A549 treated with AZD9567 at 1 μM for 4 hours (cell line): ENCODE results near the gene TNNT1. TPM values are rescaled to one million over a fixed set of nuclear protein-coding genes. Genes with fewer than 3 reads are reported as not detected.

Source experiments
- total RNA-seq: library from RNA; stranded (reverse); fragments of 200-300 nt; extraction: Qiagen RNA extraction; gene quantifications from 5 replicates; pipeline ENCODE4 v1.2.3, GENCODE V29; 2022; ENCODE audit not compliant: insufficient read depth

Gene TNNT1
- total RNA-seq: 88.1 to 142 TPM (median 130 TPM) in 5 replicates

GRCh38 chr19:55149078-55150003 lies at the start of gene TNNT1:
TNNT1 (minus strand) TSS chr19:55149206; CDS start chr19:55147157, 2,049 bp downstream.

GRCh38 chr19:55179606-55180484 lies 30.8 kb upstream of the TNNT1 start, which contains the start of gene SYT5:
SYT5 (minus strand) TSS chr19:55180289; CDS start chr19:55179041, 1,248 bp downstream.

GRCh38 chr19:55166530-55167268 lies 17.7 kb upstream of the TNNT1 start, which contains the start of gene DNAAF3:
DNAAF3 (minus strand) TSS chr19:55166613; CDS start chr19:55166413, 200 bp downstream.

GRCh38 chr19:55157064-55157908 lies 8.3 kb upstream of the TNNT1 start, which contains the start of gene TNNI3:
TNNI3 (minus strand) TSS chr19:55157732; CDS start chr19:55157589, 143 bp downstream.

GRCh38 chr19:55116859-55117662 lies 31.9 kb downstream of the TNNT1 start, which contains the start of gene PPP1R12C:
PPP1R12C (minus strand) TSS chr19:55117637; CDS start chr19:55117543, 94 bp downstream.

Other genes starting within 250 kb of the TNNT1 start
- gene NCR1, start 243.1 kb downstream of the TNNT1 start, total RNA-seq: not detected in 5 replicates
- 0.03 TPM in 1 of 5 replicates, not detected in the others for gene NLRP7, start 201.7 kb downstream of the TNNT1 start, total RNA-seq
- 26.2 to 29.9 TPM (median 28.2 TPM) in 5 replicates for gene NLRP2, start 182.8 kb downstream of the TNNT1 start, total RNA-seq
- gene GP6, start 110.9 kb downstream of the TNNT1 start, total RNA-seq: 0.07 to 0.22 TPM (median 0.15 TPM) in 4 of 5 replicates, not detected in the other
- gene RDH13, start 86.1 kb downstream of the TNNT1 start, total RNA-seq: 16.1 to 23.0 TPM (median 21.7 TPM) in 5 replicates
- 4.6 to 5.8 TPM (median 4.7 TPM) in 5 replicates for gene EPS8L1, start 73.3 kb downstream of the TNNT1 start, total RNA-seq
- gene PPP1R12C, start 31.6 kb downstream of the TNNT1 start, total RNA-seq: 47.3 to 102 TPM (median 98.9 TPM) in 5 replicates
- gene TNNI3, start 8.5 kb upstream of the TNNT1 start, total RNA-seq: 6.9 to 9.8 TPM (median 7.9 TPM) in 5 replicates
- 5.8 to 9.4 TPM (median 6.7 TPM) in 5 replicates for gene DNAAF3, start 17.4 kb upstream of the TNNT1 start, total RNA-seq
- gene SYT5, start 31.1 kb upstream of the TNNT1 start, total RNA-seq: 1.8 to 9.1 TPM (median 4.2 TPM) in 5 replicates
- gene PTPRH, start 60.3 kb upstream of the TNNT1 start, total RNA-seq: 2.1 to 3.8 TPM (median 3.1 TPM) in 5 replicates
- 5.1 to 6.4 TPM (median 5.7 TPM) in 5 replicates for gene TMEM86B, start 79.6 kb upstream of the TNNT1 start, total RNA-seq
- 74.7 to 116 TPM (median 115 TPM) in 5 replicates for gene PPP6R1, start 109.8 kb upstream of the TNNT1 start, total RNA-seq
- gene HSPBP1, start 130.9 kb upstream of the TNNT1 start, total RNA-seq: 129 to 149 TPM (median 137 TPM) in 5 replicates
- gene BRSK1, start 134.8 kb upstream of the TNNT1 start, total RNA-seq: 2.5 to 3.3 TPM (median 3.1 TPM) in 5 replicates
- not detected in 5 replicates for gene TMEM150B, start 176.1 kb upstream of the TNNT1 start, total RNA-seq
- gene KMT5C, start 190.7 kb upstream of the TNNT1 start, total RNA-seq: 3.1 to 8.1 TPM (median 7.0 TPM) in 5 replicates
- gene COX6B2, start 205.5 kb upstream of the TNNT1 start, total RNA-seq: 0.95 to 1.2 TPM (median 1.0 TPM) in 4 of 5 replicates, not detected in the other
- 0.10 to 0.22 TPM (median 0.16 TPM) in 4 of 5 replicates, not detected in the other for gene GARIN5B, start 214.1 kb upstream of the TNNT1 start, total RNA-seq
- gene IL11, start 221.3 kb upstream of the TNNT1 start, total RNA-seq: 16.8 to 21.9 TPM (median 17.3 TPM) in 5 replicates
- gene TMEM190, start 227.6 kb upstream of the TNNT1 start, total RNA-seq: 1.6 to 2.0 TPM (median 1.8 TPM) in 4 of 5 replicates, not detected in the other
- 6.5 to 9.2 TPM (median 8.0 TPM) in 4 of 5 replicates, not detected in the other for gene TMEM238, start 235.1 kb upstream of the TNNT1 start, total RNA-seq
- gene RPL28, start 236.7 kb upstream of the TNNT1 start, total RNA-seq: 2,640 to 3,810 TPM (median 2,807 TPM) in 5 replicates